HG03342 (cell line): ENCODE measurements around the gene DTNB.

ENCODE experiments used
- ATAC-seq: cut with Tn5 transposase; IDR thresholded peaks from one replicate; pipeline ENCODE4 v1.9.1; 2021; ENCODE audit warnings: mild to moderate bottlenecking, moderate library complexity; ENCODE audit not compliant: unreplicated experiment

The DTNB gene

DNA sequence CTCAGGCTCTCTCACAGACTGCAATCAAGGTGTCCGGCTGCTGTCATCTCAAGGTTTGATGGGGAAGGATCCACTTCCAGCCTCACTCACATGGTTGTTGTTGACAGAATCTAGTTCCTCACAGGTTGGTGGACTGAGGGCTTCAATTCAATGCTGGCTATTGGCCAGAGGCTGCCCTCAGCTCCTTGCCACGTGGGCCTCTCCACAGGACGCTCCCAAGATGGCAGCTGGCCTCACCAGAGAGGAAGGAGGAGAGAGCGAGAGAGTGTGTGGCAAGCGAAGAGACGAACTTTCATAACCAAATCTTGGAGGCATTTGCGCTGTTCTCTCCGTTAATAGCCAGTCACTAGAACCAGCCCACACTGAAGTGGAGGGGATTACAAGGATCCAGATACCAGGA lies 318.1 kb downstream of the DTNB start:
- ATAC-seq, result no peak

DNA sequence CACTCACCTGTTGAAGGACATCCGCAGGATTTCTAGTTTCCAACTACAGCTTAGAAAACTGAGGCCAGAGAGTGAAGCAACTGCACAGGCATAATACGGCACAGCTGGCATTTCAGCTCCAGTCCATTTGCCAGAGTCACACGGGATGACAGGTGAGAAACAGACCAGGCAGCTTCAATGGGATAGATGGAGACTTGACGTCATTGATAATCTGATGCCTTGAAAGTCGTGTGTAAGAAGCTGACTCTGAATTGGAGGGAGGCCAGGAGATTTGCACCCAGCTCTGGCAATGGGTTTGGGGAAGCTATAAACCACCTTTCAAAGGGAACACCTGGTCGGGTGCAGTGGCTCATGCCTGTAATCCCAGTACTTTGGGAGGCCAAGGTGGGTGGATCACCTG lies 319.3 kb downstream of the DTNB start:
- no peak for ATAC-seq

DNA sequence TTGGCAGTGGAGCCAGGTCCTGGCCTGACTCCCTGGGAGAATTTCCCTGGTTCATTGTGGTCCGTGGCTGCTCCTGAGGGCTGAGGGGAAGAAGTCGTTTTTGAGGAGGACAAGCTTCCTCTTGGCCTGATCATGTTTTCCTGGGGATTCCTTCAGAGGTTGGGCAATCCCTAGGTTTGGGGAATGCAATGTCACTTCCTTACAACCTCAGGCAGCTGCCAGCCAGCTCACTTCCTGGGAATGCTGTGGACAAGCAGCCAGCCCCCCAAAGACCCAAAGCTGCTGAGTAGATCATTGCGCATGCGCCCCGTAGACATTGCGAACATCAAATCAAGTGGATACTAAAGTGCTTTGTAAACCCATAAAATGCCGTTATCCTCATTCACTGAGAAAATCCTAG lies 324.0 kb downstream of the DTNB start:
- no peak for ATAC-seq

DNA sequence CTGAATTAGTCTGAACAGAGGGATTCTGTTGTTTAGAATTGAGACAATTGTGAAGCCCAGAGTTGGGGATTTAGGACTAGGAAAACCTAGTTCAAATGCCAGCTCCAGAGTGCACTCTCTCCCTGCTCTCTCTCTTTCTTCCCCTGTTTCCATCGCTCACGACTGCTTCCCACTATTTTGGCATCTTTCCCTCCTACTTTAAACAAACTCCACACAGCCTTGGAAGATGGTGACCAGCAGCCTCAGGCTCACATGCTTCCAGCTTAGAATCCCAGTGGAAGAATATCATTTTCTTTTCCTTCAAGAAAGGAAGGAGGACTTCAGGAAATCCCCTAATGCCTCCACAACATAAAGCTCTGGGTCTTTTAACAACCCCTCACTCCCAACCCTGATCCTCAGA lies 325.5 kb downstream of the DTNB start:
- no peak for ATAC-seq

DNA sequence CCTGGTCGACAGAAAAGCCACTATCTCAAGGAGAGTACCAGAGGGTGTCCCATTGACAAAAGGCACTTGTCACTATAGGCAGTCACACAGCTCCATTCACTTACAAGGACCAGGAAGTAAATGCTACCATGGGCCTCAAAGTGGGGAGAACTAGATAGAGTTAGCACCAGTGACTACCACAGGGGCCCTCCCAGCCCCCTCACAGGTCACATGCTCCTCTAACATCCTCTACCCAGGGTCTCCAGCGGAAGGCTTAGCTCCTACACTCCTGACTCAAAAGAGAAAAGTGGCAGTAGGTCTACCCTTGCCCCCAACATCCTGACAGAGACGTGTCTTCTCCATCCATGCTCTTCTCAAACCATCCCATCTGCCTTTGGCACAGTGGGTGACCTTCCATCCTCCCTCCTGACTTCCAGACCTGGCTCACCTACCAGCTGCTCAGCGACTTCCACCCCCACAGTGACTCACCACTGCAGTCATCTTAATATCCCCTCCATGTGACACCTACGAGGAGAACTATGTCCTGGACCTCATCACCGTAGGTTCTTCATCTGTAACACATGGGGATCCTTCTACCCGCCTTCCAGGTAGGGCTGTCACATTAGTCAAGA lies 326.1 kb downstream of the DTNB start:
- no peak for ATAC-seq

DNA sequence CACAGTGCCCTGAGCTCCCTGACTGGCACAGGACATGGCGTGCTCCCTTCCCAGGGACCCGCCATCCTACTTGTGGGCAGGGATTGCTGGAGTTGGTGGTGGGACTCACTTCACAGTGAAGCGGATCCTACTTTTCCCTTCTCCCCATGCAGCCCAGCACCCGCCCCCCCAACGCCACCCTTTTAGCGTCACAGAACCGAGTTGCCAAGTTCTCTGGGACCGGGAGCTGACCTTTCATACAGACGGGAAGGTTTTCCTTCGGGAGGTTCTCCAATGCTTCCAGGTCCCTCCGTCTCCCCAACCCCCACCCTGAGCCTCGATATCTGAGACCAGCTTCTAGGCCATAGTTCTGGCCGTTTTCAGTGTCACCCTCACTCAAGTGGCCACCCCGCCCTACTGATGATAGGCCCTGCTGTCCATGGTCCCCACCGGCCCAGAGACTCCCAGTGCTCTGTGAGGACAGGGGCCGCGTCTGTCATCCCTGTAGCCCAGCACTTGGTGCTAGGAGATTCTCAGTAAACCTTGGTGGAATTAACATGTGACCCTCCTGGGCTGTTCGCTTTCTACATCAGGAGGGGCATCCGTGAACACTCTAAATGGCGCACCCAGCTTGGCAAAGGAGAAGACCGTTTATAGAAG lies 330.1 kb downstream of the DTNB start:
- ATAC-seq, result no peak

DNA sequence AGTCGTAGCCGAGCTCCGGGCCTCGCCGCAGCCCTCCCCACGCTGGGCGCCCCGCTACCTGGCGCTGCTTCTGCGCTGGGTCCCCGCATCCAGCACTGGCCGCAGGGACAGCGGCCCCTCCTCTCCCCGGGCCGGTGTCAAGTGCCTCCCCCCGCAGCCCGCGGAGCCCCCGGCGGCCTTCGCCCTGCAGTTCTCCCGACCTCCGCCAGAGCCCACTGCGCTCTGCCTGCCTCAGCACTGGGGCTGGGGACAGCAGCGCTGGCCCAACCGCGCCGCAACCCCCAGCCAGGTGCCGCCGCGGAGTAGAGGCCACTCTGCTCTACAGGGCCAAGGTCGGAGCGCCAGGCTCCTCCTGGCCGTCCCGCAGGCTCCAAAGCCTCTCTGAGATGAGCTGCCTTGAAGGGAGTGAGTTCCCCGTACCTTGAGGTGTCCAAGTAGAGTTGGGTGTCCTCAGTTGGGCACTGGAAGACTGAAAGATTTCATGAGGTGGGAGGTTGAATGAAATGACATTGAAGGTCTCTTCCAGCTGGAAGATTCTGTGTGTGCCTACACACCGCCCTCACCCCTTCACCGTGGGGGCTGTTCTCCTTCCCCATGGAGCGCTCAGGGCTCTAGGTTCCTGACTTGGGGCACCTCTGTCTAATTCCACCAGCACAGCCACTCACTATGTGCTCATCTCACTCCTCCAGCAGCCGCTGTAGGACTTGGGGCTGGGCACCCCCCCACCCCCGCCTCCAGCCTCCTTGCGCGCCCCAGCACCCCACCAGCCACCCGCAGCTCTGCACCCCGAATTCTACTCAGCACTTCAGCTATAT lies 330.8 kb downstream of the DTNB start:
- ATAC-seq, result peak; percentile 82

DNA sequence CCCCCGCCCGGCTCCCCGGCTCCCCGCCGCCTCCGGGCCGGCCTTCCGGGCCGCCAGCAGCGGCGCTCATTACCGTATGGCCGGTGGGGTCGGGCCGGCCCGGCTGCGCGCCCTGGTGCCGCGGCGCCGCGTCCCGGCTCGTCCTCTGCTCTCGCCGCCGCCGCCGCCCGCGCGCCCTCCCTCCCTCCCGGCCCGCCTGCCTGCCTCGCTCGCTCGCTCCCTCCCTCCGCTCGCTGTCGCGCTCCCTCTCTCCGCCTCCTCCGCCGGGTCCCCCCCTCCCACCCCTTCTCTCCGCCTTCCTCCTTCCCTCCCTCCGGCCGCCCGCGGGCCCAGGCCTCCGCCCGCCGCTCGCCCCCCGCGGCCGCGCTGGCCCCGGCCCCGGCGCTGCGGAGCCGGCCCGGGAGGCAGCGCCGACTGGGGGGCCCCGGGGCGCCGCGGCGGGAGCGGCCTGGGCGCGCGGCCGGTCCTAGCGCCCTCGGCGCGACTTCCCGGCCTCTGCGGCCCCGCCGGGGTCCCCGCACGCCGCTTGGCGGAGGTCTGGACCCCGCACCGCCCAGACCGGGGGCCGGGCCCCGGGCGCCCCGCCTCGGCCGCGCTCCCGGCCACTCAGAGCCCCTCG lies 331.5 kb downstream of the DTNB start, which contains the start of gene DNMT3A:
DNMT3A (minus strand) TSS at position 173 of the 619 bp plus-strand sequence. CDS start 27,941 bp downstream, outside the sequence.
- ATAC-seq, result peak; percentile 31

DNA sequence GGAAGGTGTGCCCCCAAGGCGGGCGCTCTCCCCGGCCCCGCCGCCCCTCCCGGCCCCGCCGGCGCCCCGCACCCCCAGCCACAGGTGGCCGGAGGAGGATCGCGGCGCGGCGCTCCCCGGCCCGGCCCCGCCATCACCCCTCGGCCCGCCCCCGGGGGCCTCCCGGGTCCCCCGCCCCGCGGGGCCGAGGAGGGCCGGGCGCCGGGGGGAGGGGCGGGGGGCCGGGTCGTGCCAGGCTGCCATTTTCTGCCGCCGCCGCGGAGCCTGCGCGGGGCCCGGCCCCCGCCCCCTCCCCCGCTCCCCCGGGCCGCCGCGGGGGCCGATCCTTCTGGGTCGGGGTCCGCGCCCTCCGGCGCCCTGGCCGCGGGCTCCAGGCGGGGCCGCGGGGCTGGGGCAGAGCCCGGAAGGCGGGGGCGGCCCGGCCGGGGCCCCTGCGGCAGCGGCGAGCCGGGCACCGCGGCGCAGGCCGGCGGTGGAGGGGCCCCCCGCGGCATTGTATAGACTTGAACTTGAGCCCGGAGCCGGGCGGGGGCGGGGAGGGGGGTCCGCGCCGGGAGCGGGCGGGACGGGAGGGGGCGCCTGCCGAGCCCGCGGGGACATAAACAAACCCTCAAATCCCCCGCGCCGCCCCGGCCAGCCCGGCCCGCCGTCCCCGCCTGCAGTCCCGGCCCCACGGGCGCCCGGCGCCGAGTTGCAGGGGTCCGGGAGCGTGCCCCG lies 332.2 kb downstream of the DTNB start:
- peak; percentile 30 for ATAC-seq

DNA sequence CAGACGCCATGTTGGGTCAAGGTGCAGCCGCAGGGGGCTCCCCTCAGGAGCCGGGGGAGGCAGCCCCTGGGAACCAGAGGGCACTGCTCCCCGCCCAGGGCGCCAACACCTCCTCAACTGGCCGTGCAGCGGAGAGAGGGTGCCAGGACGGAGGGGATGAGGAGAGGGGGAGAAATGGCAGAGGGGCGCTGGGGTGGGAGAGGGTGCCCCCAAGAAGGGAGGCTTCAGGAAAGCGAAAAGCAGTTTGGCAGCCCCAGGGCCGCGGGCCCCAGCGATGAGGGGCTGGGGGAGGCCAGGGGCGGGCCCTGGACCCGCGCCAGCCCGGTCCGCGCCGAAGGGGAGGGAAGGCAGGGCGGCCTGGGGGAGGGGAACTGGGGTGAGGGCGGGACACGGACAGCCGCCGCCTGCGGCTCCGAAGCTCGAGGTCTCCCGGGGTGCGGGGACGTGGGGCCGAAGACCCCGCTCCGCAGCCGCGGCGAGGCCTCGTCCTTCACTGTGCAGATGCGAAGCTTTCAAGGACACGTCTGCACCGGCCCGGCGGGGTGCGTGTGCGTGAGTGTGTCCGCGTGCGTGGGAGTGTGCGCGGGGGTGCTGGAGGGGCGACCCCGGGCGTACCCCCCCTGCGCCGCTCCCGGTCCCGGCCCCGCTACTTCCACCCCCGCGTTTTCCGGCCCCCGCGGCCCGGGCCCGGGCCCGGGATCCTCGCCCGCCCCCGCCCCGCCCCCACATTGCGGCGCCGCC lies 333.0 kb downstream of the DTNB start:
- no peak for ATAC-seq

DNA sequence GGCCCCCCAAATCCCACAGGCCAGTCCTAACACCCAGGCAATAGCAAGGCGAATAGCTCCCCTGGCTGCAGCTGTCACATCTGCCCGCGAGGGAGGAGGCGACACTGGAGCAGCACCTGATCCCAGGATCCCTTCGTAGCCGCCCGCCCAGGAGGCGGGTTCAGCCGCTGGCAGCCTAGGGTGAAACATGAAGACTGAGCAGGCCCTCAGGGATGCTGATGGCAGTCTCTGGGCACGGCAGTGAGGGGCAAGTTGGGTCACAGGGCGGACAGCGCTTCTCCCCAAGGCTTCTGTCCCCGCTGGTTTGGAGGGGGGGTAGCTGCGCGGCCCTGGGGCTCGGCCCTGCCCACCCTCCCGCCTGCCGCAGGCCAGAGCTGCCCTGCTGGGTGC lies 333.6 kb downstream of the DTNB start:
- no peak for ATAC-seq

DNA sequence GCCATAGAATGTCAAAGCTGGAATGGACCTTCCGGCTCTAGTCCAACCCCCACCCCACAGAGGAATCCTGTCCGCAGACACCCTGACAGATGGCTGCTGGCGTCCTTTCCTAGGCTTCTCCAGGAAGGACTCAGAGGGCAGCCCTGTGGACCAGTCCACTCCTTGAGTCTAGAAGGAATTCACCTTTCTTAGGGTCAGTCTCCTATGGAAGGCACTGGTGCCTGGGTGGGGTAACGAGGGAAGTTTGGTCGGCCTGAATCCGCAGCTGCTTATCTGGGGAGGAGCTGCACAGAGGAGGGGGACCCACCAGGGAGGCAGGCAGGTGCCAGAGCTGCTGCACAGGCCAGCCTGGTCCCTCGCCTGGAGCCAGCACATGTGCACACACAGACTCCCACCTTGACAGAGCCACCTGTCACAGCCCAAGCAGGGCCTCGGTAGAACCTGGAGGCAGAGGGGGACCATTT lies 334.1 kb downstream of the DTNB start:
- no peak for ATAC-seq

DNA sequence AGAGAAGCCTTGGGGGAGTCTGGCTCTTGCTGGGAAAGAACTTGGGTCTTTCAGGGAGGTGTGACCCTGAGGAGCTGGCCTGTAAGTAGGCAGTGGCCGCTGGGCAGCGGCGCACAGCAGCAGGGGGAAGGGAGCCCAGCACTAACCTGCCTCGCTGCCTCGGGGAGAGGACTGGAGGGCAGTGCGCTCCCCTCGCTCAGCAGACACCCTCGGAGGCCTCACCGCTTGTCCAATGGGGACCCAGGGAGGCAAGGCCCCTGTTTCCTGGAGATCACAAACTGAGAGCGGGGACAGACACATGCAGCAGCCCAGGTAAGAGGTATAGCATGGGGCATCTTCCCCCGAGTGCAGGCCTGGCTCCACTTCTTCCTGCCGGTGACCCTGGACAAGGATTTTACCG lies 335.0 kb downstream of the DTNB start:
- no peak for ATAC-seq

DNA sequence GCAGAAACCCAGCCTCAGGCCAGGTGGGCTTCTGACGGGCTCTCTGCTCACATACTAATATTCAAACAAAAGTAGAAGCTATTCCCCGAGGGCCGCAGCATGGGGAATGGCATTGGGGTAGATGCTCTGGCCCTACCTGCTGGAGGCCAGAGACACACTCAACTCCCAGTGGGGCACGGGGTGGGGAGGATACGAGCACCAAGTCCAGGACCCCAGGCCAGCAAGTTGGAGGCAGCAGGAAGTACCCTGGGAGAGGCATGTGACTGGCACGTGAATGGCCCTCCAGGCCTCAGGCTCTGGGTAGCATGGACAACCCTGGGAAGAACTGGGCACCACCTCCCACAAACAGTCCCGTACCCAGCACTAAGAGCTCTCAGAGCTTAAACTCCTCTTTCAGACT lies 335.5 kb downstream of the DTNB start:
- ATAC-seq, result no peak

DNA sequence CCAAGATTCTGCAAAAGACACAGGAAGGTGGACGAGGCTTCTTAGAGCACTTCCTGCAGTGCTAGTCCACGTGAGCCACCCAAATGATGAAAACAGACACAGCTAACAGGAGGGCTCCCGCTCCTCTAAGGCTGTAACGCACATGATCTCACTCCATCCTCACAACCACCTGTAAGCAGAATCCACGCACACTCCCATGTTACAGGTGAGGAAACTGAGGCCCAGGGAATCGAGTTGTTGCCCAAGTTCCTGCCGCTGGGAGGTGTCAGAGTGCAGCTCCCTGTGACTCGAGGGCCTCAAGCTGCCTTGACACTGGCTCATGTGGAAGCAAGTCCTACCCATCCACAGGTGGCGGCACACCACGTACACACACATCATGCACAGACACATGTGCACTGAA lies 336.1 kb downstream of the DTNB start:
- no peak for ATAC-seq

DNA sequence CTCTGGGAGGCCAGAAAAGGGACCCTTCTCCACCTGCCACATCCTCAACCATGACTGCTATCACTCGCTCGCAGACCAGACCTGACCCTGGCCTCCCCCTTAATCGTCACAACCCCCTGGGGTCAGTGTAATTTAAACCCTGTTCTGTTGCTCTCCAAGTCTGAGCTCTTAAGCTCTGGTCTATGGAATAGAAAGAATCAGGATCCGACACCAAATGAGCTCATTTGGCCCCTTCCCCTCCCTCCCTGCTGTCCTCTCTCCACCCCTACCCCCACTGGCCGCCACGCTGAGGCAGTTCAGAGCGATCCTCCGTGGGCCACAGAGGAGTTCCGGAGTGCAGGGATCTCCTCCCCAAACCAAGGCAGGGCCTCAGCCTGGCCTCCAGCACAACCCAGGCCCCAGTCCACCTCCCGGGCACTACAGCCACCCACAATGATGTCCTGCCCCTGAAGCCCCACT lies 337.0 kb downstream of the DTNB start:
- ATAC-seq, result no peak

DNA sequence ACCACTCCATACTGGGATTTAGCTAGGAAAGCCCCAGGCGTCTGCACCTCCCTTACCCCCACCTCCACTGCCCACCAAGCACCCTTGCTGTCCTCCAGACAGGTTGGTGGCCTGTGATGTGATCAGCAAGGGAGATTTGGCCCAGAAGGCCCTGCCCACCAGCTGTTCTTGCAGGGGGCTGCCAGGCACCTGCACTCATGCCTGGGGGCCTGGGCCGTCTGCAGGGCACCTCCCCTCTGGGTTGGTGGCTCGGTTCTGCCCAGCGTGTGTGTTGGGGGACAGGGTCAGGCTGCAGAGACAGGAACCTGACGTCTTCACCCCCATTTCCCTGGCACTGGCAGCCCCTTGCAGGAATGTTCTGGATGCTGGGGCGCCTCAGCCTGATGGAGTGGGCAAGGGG lies 337.4 kb downstream of the DTNB start:
- ATAC-seq, result no peak

DNA sequence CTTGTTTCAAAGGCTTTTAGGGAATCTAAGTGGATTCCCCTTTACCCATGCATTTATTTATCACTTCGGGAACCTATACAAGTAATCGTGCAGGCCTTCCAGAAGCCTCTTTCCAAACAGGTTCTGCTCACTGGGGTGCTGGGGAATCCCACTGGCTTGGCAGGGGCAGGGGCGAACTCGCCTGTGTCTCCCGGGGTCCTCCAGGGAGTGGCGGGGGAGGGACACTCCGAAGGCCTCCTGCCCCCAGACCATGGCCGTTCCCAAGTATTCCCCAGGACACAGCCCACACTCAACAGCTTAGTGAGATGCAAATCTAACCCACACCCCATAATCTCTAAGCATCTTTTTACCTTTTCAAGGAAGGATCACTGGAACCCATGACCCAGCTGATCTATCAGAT lies 338.2 kb downstream of the DTNB start:
- no peak for ATAC-seq

DNA sequence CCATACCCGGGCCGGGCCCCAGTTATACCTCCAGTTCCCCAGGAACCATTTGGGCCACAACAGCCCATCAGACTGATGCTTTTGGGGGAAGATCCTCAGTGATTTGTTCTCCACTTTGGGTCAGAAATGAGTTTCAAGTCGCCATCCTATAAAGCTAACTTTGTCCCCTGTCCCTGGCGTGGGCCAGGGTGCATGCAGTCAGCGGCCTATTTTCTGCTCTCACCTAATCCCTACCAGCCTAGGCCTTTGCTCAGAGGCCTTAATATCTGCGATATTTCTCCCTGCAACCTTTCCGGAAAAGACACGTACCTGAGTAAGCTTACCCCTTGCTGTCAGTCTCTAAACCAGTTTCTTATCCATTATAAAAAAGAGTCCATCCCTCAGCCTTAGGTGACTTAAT lies 338.9 kb downstream of the DTNB start:
- no peak for ATAC-seq

DNA sequence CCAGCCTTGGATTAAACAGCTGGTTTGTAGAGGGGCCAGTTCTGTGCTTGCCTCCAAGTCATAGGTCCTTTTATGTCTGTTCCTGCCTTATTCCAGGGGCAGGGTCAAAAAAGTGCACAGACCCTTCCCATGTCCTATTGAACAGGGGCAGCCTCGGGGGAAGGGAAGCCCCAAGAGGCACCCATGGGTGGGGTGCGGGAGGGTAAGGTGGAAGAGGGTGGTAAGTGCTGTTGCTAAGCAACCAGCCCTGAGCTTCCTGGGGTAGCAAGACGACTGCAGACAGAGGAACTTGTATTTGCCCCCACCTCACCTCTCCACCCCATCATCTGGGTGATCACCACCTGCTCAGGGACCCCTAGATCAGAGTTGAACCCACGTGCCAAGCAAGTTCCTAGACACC lies 339.4 kb downstream of the DTNB start:
- no peak for ATAC-seq
